Measurements from ENCODE around the gene POLR3G. TPM values are rescaled to one million over a fixed set of nuclear protein-coding genes. Genes with fewer than 3 reads are reported as not detected.

POLR3G gene
- total RNA-seq, 3 donors from 2014 or later: 0.64 to 1.5 (median 1.3) TPM

DNA sequence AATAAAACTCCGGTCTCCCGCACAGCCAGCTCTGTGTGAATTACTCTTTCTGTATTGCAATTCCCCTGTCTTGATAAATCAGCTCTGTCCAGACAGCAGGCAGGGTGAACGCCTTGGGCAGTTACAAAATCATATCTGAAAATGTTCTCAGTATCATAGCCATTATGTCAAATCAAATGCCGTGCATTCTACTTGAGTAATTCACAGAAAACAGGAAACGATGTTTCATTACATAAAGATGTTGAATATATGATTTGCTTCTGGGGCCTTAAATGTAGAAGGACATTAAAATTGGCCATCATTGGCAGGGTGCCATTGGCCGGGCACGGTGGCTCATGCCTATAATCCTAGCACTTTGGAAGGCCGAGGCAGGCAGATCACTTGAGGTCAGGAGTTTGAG lies 8.5 kb downstream of the POLR3G start:
- no peaks in the 10 kb centered on the region for H3K36me3 ChIP-seq (ENCODE audit: low read depth)
- DNase-seq (no peak), ATAC-seq (no peak)
- no peaks in the 10 kb centered on the region for H3K9me3 ChIP-seq
- no peaks in the 10 kb centered on the region for H3K4me1 ChIP-seq (ENCODE audit: low read depth)
- intact Hi-C loops (cut with DNase I, micrococcal nuclease): no loop called here
- no peak overlapping the region for H3K4me3 ChIP-seq
- TF ChIP-seq CTCF (IDR thresholded peaks at IDR 0.05): no peak

- ATAC-seq (no peak), DNase-seq (no peak)
- TF ChIP-seq CTCF (IDR thresholded peaks at IDR 0.05): no peak
- H3K9me3 ChIP-seq: no peaks in the 10 kb centered on the region
- H3K4me3 ChIP-seq: no peak overlapping the region
- H3K4me1 ChIP-seq (ENCODE audit: low read depth): no peaks in the 10 kb centered on the region
- no peaks in the 10 kb centered on the region for H3K36me3 ChIP-seq (ENCODE audit: low read depth)
- intact Hi-C loops (cut with DNase I, micrococcal nuclease): no loop called here
Measured at GRCh38 chr5:90484540-90484939, 9.9 kb downstream of the POLR3G start.

DNA sequence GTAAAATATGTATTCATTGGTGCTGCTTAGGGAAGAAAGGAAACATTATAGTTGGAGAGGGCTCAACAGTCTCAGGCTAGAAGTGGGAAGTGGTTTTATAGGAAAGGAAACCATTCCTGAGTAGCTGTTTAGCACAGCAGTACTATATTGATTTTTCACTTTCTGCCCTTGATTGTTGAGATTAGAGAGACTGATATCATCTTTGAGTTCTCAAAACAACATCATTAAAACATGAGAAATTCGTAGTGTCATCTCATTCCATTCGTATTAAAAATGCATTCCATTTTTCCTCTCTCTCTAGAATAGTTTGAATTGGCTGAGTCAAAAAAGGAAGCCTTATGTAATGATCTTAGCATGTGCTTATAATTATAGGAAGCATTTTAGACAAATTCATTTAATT lies 14.1 kb downstream of the POLR3G start:
- intact Hi-C loops (cut with DNase I, micrococcal nuclease): no loop called here
- no peak for ATAC-seq

DNA sequence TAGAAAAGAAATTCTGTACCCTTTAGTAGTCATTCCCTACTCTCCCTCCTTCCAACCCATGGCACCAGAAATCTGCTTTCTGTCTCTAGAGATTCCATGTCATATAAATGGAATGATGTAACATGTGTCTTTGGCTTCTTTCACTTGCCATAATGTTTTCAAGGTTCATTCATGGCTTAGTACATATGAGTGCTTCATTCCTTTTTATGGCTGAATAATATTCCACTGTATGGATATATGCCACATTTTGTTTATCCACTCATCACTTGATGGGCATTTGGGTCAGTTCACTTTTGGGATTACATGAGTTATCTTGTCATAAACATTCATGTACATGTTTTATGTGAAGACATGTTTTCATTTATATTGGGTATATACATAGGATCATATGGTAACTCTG lies 19.4 kb downstream of the POLR3G start:
- Histone ChIP-seq H3K9me3 (no peaks in the 10 kb centered on the region), H3K4me1 (ENCODE audit: low read depth) (no peaks in the 10 kb centered on the region), H3K4me3 (no peak overlapping the region), H3K36me3 (ENCODE audit: low read depth) (no peaks in the 10 kb centered on the region)
- no peak for TF ChIP-seq CTCF (IDR thresholded peaks at IDR 0.05)
- intact Hi-C loops (cut with DNase I, micrococcal nuclease): no loop called here
- no peak for DNase-seq
- ATAC-seq: no peak

More for the DNA sequence above, 14.1 kb downstream of the POLR3G start:
- H3K4me3 ChIP-seq: no peak overlapping the region
- no peak for TF ChIP-seq CTCF (IDR thresholded peaks at IDR 0.05)
- DNase-seq: no peak
- no peaks in the 10 kb centered on the region for H3K36me3 ChIP-seq (ENCODE audit: low read depth)
- H3K9me3 ChIP-seq: no peaks in the 10 kb centered on the region
- no peaks in the 10 kb centered on the region for H3K4me1 ChIP-seq (ENCODE audit: low read depth)

DNA sequence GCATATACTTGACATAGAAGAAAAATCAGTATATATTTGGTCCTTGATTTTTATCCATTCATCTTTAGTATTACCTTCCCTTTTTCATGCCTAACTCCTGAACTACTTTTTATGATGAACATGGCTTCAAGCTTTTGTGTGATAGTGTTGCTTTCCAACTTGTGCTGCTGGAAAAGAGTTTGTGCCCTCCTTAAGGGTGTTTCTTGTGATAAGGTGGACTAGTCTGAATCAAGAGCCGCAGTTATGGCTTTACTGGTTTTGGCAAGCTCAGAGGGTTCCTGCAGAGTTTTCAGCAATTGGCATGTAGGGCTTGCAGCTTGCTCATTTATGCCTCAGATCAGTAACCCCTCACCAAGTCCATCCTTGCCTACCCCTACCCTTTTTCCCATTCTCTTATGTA lies 20.5 kb downstream of the POLR3G start:
- H3K36me3 ChIP-seq (ENCODE audit: low read depth): no peaks in the 10 kb centered on the region
- TF ChIP-seq CTCF (IDR thresholded peaks at IDR 0.05): no peak
- intact Hi-C loops (cut with DNase I, micrococcal nuclease): no loop called here
- H3K4me3 ChIP-seq: no peak overlapping the region
- no peaks in the 10 kb centered on the region for H3K4me1 ChIP-seq (ENCODE audit: low read depth)
- DNase-seq (no peak), ATAC-seq (no peak)
- H3K9me3 ChIP-seq: no peaks in the 10 kb centered on the region

GRCh38 chr5:90503596-90503995 lies 28.9 kb downstream of the POLR3G start:
- Histone ChIP-seq H3K36me3 (ENCODE audit: low read depth) (no peaks in the 10 kb centered on the region), H3K9me3 (no peaks in the 10 kb centered on the region), H3K4me3 (no peak overlapping the region), H3K4me1 (ENCODE audit: low read depth) (no peaks in the 10 kb centered on the region)
- ATAC-seq (no peak), DNase-seq (no peak)
- no peak for TF ChIP-seq CTCF (IDR thresholded peaks at IDR 0.05)
- intact Hi-C loops (cut with DNase I, micrococcal nuclease): no loop called here
